OCI-LY3 (cell line): ENCODE measurements around the gene WDR48.

Experiments used
- H2AFZ ChIP-seq: fragments of 200-600, 300-600 bp; shearing (Covaris generic); 2 replicates; pipeline ENCODE4 v1.6.0; 2014; ENCODE audit warnings: antibody characterized with exemption, low read depth, low read length
- H3K27ac ChIP-seq: fragments of 200-600, 300-600 bp; sonication (generic); 2 replicates; pipeline ENCODE4 v1.5.1; 2014; ENCODE audit warnings: mild to moderate bottlenecking, low read length, moderate library complexity, mixed read lengths
- H3K27me3 ChIP-seq: fragments of 200-600, 300-600 bp; sonication (generic); 2 replicates; pipeline ENCODE4 v1.6.1; 2014; ENCODE audit warnings: low read depth, low read length, mixed read lengths
- H3K36me3 ChIP-seq: fragments of 200-600, 300-600 bp; sonication (generic); replicated peaks from 2 replicates; pipeline ENCODE3; 2014; ENCODE audit warnings: low read depth, low read length, mixed read lengths
- H3K4me1 ChIP-seq: fragments of 300-600, 200-600 bp; sonication (generic); 2 replicates; pipeline ENCODE4 v1.6.1; 2014; ENCODE audit warnings: low read length, mixed read lengths
- H3K4me2 ChIP-seq: fragments of 200-600, 300-600 bp; sonication (generic); 2 replicates; pipeline ENCODE4 v1.6.1; 2014; ENCODE audit warnings: low read length, mixed read lengths
- H3K4me3 ChIP-seq: fragments of 300-600, 200-600 bp; sonication (generic); 2 replicates; pipeline ENCODE4 v1.5.1; 2014; ENCODE audit warnings: antibody characterized with exemption, mild to moderate bottlenecking, low read length, moderate library complexity
- H3K79me2 ChIP-seq: fragments of 300-600, 200-600 bp; shearing (Covaris generic); 2 replicates; pipeline ENCODE4 v1.6.1; 2014; ENCODE audit warnings: mild to moderate bottlenecking, low read length, mixed read lengths
- H3K9ac ChIP-seq: fragments of 300-600, 200-600 bp; shearing (Covaris generic); 2 replicates; pipeline ENCODE4 v1.6.0; 2014; ENCODE audit warnings: mild to moderate bottlenecking, low read length, moderate library complexity
- H3K9me3 ChIP-seq: fragments of 200-600, 300-600 bp; shearing (Covaris generic); 2 replicates; pipeline ENCODE4 v1.6.1; 2014; ENCODE audit warnings: low read length, mixed read lengths; ENCODE audit not compliant: insufficient read depth
- H4K20me1 ChIP-seq: fragments of 200-600, 300-600 bp; sonication (generic); 2 replicates; pipeline ENCODE4 v1.6.1; 2016; ENCODE audit warnings: low read length, mixed read lengths; ENCODE audit not compliant: insufficient read depth
- CTCF ChIP-seq: fragments of 200-600, 300-600 bp; sonication (generic); IDR thresholded peaks from 2 replicates; pipeline ENCODE4 v1.5.1; 2014; ENCODE audit warnings: antibody characterized with exemption, low read length, low read depth
- EZH2phosphoT487 ChIP-seq: fragments of 200-600 bp; shearing (Covaris generic); IDR thresholded peaks from 2 replicates; pipeline ENCODE4 v1.6.1; 2018; ENCODE audit warnings: antibody characterized with exemption, mixed run types, low read depth

The WDR48 gene

GRCh38 chr3:39121621-39122020, 69.8 kb downstream of the WDR48 start:
- Histone ChIP-seq H3K27me3 (0 out of 2 replicates have a peak, but pooled peaks cover 4% of the 10 kb centered on the region), H4K20me1 (no peaks in the 10 kb centered on the region), H3K4me2 (no peak overlapping the region), H3K9ac (no peak overlapping the region), H3K9me3 (no peaks in the 10 kb centered on the region), H2AFZ (no peak overlapping the region), H3K36me3 (no peaks in the 10 kb centered on the region), H3K4me3 (no peak overlapping the region), H3K27ac (no peak overlapping the region), H3K4me1 (peaks cover 29% of the 10 kb centered on the region), H3K79me2 (no peaks in the 10 kb centered on the region)
- no peak for TF ChIP-seq EZH2phosphoT487
- no peak for TF ChIP-seq CTCF

GRCh38 chr3:39122813-39123212, 71.0 kb downstream of the WDR48 start:
- peak overlapping the region; percentile 39 for H3K4me2 ChIP-seq
- 0 out of 2 replicates have a peak, but pooled peaks cover 4% of the 10 kb centered on the region for H3K27me3 ChIP-seq
- H2AFZ ChIP-seq, result no peak overlapping the region
- H3K79me2 ChIP-seq, result no peaks in the 10 kb centered on the region
- H3K4me1 ChIP-seq, result peaks cover 38% of the 10 kb centered on the region
- no peaks in the 10 kb centered on the region for H3K36me3 ChIP-seq
- no peak overlapping the region for H3K4me3 ChIP-seq
- H4K20me1 ChIP-seq, result no peaks in the 10 kb centered on the region
- H3K27ac ChIP-seq, result no peak overlapping the region
- H3K9me3 ChIP-seq, result no peaks in the 10 kb centered on the region
- no peak overlapping the region for H3K9ac ChIP-seq
- TF ChIP-seq EZH2phosphoT487 (no peak), CTCF (no peak)

GRCh38 chr3:39124876-39125840, 73.3 kb downstream of the WDR48 start:
- H3K9ac ChIP-seq, result no peak overlapping the region
- no peaks in the 10 kb centered on the region for H3K79me2 ChIP-seq
- H3K4me2 ChIP-seq, result no peak overlapping the region
- H3K4me1 ChIP-seq, result peaks cover 31% of the 10 kb centered on the region
- H2AFZ ChIP-seq, result no peak overlapping the region
- no peaks in the 10 kb centered on the region for H3K9me3 ChIP-seq
- H3K4me3 ChIP-seq, result no peak overlapping the region
- no peaks in the 10 kb centered on the region for H3K36me3 ChIP-seq
- no peak for TF ChIP-seq EZH2phosphoT487
- TF ChIP-seq CTCF, result 0 out of 2 replicates have a peak, but pooled peaks have one; percentile 13
- H4K20me1 ChIP-seq, result no peaks in the 10 kb centered on the region
- no peak overlapping the region for H3K27ac ChIP-seq
- 0 out of 2 replicates have a peak, but pooled peaks cover 4% of the 10 kb centered on the region for H3K27me3 ChIP-seq

- H3K36me3 ChIP-seq, result no peaks in the 10 kb centered on the region
- 0 out of 2 replicates have a peak, but pooled peaks cover 4% of the 10 kb centered on the region for H3K27me3 ChIP-seq
- no peak overlapping the region for H3K4me2 ChIP-seq
- H3K9me3 ChIP-seq, result no peaks in the 10 kb centered on the region
- no peak overlapping the region for H2AFZ ChIP-seq
- H3K9ac ChIP-seq, result no peak overlapping the region
- TF ChIP-seq CTCF, result no peak
- no peak for TF ChIP-seq EZH2phosphoT487
- no peak overlapping the region for H3K27ac ChIP-seq
- peaks cover 31% of the 10 kb centered on the region for H3K4me1 ChIP-seq
- H4K20me1 ChIP-seq, result no peaks in the 10 kb centered on the region
- no peaks in the 10 kb centered on the region for H3K79me2 ChIP-seq
- no peak overlapping the region for H3K4me3 ChIP-seq
Measured at GRCh38 chr3:39125841-39126500, 74.2 kb downstream of the WDR48 start.
